ENCODE measurements around the gene RSPO3. TPM values are rescaled to one million over a fixed set of nuclear protein-coding genes. Genes with fewer than 3 reads are reported as not detected.
"Not testable (repeated sequence)": the region's sequence is repeated elsewhere in the genome, so short reads cannot be mapped to it uniquely, and the experiment has no call there.

The RSPO3 gene
- total RNA-seq, 2 donors from 2014 or later: 2.3 to 6.2 TPM

DNA sequence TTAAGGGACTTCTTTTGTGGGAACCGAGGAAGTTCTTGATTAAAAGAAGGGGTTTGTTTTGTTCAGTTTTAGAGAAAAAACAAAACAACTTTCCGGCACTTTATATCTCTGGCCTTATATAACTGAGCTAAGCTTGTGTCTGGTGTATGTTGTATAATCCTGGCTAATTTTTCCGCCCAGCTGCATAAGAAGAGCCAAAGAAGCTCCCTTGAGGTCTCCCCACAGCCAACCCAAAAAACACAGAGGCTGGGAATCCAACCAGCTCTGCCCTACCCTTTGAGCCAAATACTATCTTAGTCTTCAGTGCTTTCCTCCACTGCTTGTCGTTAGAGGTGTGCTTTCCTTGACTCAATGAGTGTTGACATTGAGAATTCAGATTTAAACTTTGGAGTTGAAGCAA lies 102.7 kb downstream of the RSPO3 start:
- ATAC-seq (no peak), DNase-seq (no peak)
- intact Hi-C loops (cut with DNase I, micrococcal nuclease): no loop called here

DNA sequence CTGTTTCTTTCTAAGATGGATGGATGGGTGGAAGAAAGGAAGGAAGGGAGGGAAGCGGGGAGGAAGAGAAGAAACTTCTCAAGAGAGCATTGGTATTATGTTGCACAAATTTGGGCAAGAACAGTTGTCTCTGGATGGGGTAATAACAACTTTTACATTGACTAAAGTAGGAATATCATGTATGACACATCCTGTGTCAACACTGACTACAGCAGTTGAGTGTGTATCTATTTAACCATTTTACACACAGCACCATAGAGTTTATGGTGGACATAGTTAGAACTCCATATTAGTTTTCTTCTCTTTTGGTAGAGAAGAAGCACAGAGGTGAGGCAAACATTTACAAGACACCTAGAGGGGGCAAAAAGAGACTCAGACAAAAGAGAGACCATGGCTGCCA lies 103.9 kb downstream of the RSPO3 start:
- ATAC-seq (no peak), DNase-seq (no peak)
- intact Hi-C loops (cut with DNase I, micrococcal nuclease): no loop called here

DNA sequence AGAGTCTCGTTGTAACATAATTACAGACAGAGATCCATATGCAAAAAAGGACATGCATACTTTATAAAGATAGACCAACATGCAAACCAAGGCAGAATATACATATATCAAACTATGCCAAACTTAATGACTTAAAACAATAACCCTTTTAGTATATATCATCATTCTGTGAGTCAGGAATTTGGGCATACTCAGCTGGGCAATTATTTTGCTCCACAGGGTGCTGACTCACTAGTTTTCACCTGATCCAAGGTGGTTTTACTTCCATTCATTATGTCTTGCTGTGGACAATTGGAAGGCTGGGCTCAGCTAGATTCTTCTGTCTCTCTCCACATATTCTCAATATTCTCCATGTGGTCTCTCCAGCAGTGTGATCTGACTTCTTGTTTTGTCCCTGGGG lies 107.0 kb downstream of the RSPO3 start:
- ATAC-seq (no peak), DNase-seq (no peak)
- intact Hi-C loops (cut with DNase I, micrococcal nuclease): no loop called here

DNA sequence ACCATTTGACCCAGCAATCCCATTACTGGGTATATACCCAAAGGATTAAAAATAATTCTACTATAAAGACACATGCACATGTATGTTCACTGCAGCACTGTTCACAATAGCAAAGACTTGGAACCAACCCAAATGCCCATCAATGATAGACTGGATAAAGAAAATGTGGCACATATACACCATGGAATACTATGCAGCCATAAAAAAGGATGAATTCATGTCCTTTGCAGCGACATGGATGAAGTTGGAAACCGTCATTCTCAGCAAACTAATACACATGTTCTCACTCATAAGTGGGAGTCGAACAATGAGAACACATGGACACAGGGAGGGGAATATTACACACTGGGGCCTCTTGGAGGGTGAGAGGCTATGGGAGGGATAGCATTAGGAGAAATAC lies 115.3 kb downstream of the RSPO3 start:
- DNase-seq; ATAC-seq; intact Hi-C loops (cut with DNase I, micrococcal nuclease): not testable (repeated sequence)

DNA sequence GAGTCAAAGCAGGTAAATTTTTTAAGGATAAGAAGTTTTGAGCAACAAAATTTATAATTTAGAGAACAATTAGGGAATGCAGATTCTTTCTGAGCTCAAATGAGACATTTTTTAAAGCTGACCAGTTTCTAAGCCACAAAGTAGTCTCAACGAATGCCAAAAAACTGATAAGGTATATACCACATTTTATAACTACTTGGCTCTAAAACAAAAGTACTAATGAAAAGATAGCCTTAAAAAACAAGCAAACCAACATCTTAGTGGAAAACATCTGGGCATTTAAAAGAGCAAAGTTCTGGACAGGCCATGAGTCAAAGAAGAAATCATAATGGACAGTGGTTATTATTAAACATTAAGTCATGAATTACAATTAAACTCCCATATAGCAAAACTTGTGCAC lies 125.0 kb downstream of the RSPO3 start:
- ATAC-seq (no peak), DNase-seq (no peak)
- intact Hi-C loops (cut with DNase I, micrococcal nuclease): no loop called here

Other genes with a start within 250 kb of the RSPO3 start
- gene RNF146, start 148.2 kb downstream of the RSPO3 start, total RNA-seq: 10 to 100 TPM; 24.5 to 26.7 TPM
- gene ECHDC1, start 224.9 kb downstream of the RSPO3 start, total RNA-seq: 10 to 100 TPM; 55.3 to 97.9 TPM